HepG2 (cell line): ENCODE results near the gene NUDT17. TPM values are rescaled to one million over a fixed set of nuclear protein-coding genes. Genes with fewer than 3 reads are reported as not detected.
A peak's percentile ranks its signal among the peaks of the same experiment; 100 is the strongest.

ENCODE experiments used
- ATAC-seq: fragments of 200-7000 bp; cut with Tn5 transposase; 3 replicates; pipeline ENCODE4 v1.9.1; 2020; ENCODE audit warnings: mild to moderate bottlenecking, moderate library complexity
- Bru-seq: library from RNA; stranded (reverse); fragments of 400-500 nt; gene quantifications from one replicate; lab custom pipeline; 2021; lab: Mats Ljungman, UMichigan
- BruChase-seq, 2 experiments: library from RNA; stranded (reverse); fragments of 400-500 nt; gene quantifications; one replicate each; lab custom pipeline; 2021; lab: Mats Ljungman, UMichigan
- BruUV-seq: library from RNA; stranded (reverse); fragments of 400-500 nt; replicated peaks from 2 replicates; lab custom pipeline; 2021; lab: Mats Ljungman, UMichigan
- CTCF ChIA-PET: fragments of 300-600 bp; formaldehyde crosslinking; extraction: SDS; loops from one replicate; lab custom pipeline; 2021; ENCODE audit warnings: low total read pairs, inconsistent platforms, low intra/inter-chr PET ratio; lab: Yijun Ruan, JAX
- POLR2A ChIA-PET: fragments of 350-600 bp; sonication (Branson Sonifier 250); formaldehyde crosslinking; loops from one replicate; lab custom pipeline; 2020; ENCODE audit warnings: antibody characterized with exemption, inconsistent platforms; lab: Yijun Ruan, JAX
- DNase-seq: peaks from one replicate; pipeline ENCODE4 v3.0.0-alpha.2; 2015; ENCODE audit warnings: low spot score
- FAIRE-seq: peaks from 3 replicates; lab custom pipeline; 2011; peaks lifted over from hg19 to GRCh38; lab: Jason Lieb, UNC
- H2AFZ ChIP-seq: one replicate; pipeline ENCODE4 v1.6.1; 2011; ENCODE audit warnings: low read length, inconsistent platforms
- H3K27ac ChIP-seq: fragments of 300-600 bp; 3 replicates; pipeline ENCODE4 v1.8.0; 2011; ENCODE audit warnings: mixed run types, mild to moderate bottlenecking, mixed read lengths, low read length, inconsistent platforms; ENCODE audit not compliant: insufficient read depth; ENCODE audit errors: extremely low read length
- H3K27me3 ChIP-seq, 2 experiments: fragments of 200-600 bp in 1 of 2; 2 replicates in 1 of 2; 3 replicates in 1 of 2; pipeline versions ENCODE4 v1.6.0 to v1.8.0; 2011; ENCODE audit warnings: low read length in 2 of 2, mild to moderate bottlenecking in 2 of 2, moderate library complexity in 2 of 2, inconsistent platforms in 1 of 2; ENCODE audit not compliant: insufficient read depth in 2 of 2, control insufficient read depth in 1 of 2
- H3K36me3 ChIP-seq, 2 experiments: fragments of 200-600 bp in 1 of 2; replicated peaks in 1 of 2; 2 replicates in 1 of 2; 3 replicates in 1 of 2; pipeline versions ENCODE4 v1.5.1 to v1.8.0; 2011; ENCODE audit warnings: low read length in 2 of 2, inconsistent platforms in 1 of 2; ENCODE audit not compliant: insufficient read depth in 2 of 2, control insufficient read depth in 1 of 2
- H3K4me1 ChIP-seq: 2 replicates; pipeline ENCODE4 v1.5.1; 2012; ENCODE audit warnings: low read length, inconsistent platforms; ENCODE audit not compliant: insufficient read depth
- H3K4me2 ChIP-seq: 2 replicates; pipeline ENCODE4 v1.6.0; 2011; ENCODE audit warnings: low read depth, low read length, inconsistent platforms
- H3K4me3 ChIP-seq, 3 experiments: fragments of 200-600 bp in 1 of 3; sonication (generic), shearing (Covaris generic) in 1 of 3; replicated peaks in 1 of 3; 2 replicates each; pipeline ENCODE4 v1.5.1; 2011 to 2016; ENCODE audit warnings: low read length in 3 of 3, inconsistent platforms in 2 of 3, low read depth in 2 of 3, mild to moderate bottlenecking in 2 of 3, control low read depth in 1 of 3, mixed read lengths in 1 of 3; ENCODE audit not compliant: insufficient read depth in 1 of 3
- H3K79me2 ChIP-seq: one replicate; pipeline ENCODE4 v1.6.1; 2011; ENCODE audit warnings: low read length, inconsistent platforms; ENCODE audit not compliant: insufficient read depth
- H3K9ac ChIP-seq: 2 replicates; pipeline ENCODE4 v1.6.0; 2011; ENCODE audit warnings: mild to moderate bottlenecking, low read depth, low read length, inconsistent platforms; ENCODE audit not compliant: insufficient read depth
- H3K9me3 ChIP-seq: 2 replicates; pipeline ENCODE4 v1.5.1; 2012; ENCODE audit warnings: mild to moderate bottlenecking, low read length
- H4K20me1 ChIP-seq: 2 replicates; pipeline ENCODE4 v1.6.0; 2011; ENCODE audit warnings: inconsistent platforms, mild to moderate bottlenecking, low read length, moderate library complexity; ENCODE audit not compliant: insufficient read depth
- KAT7 ChIP-seq: IDR thresholded peaks from 2 replicates; pipeline ENCODE4 v1.6.1; 2018; ENCODE audit warnings: borderline replicate concordance, missing compliant biosample characterization
- MATR3 ChIP-seq: sonication (generic); formaldehyde crosslinking; IDR thresholded peaks from 2 replicates; pipeline ENCODE4 v1.4.0; 2020; ENCODE audit warnings: missing genetic modification reagents
- PBX3 ChIP-seq: sonication (generic); formaldehyde crosslinking; IDR thresholded peaks from 2 replicates; pipeline ENCODE4 v1.8.1; 2023; ENCODE audit warnings: missing genetic modification reagents, inconsistent platforms, borderline replicate concordance
- ZBTB37 ChIP-seq: sonication (generic); formaldehyde crosslinking; IDR thresholded peaks from 2 replicates; pipeline ENCODE4 v1.4.0; 2020; ENCODE audit warnings: mild to moderate bottlenecking, missing genetic modification reagents
- ZNF746 ChIP-seq: sonication (generic); formaldehyde crosslinking; IDR thresholded peaks from 2 replicates; pipeline ENCODE4 v1.8.0; 2022; ENCODE audit warnings: mild to moderate bottlenecking, missing genetic modification reagents
- WGBS: methylation state at CpG from one replicate; pipeline ENCODE4 v1.1.6; 2017; ENCODE audit warnings: low lambda C conversion rate; 5-methylcytosine and 5-hydroxymethylcytosine counted together
- in situ Hi-C: cut with HindIII; loops from 2 replicates; pipeline ENCODE4 v1.10.0; 2017; ENCODE audit warnings: low pct_unique_long_range_greater_than_20kb; ENCODE audit not compliant: extremely low pct_ligation_motif_present
- intact Hi-C: fragments of 100-400 bp; cut with micrococcal nuclease; formaldehyde crosslinking; loops from one replicate; pipeline ENCODE4 v1.10.0; 2022; ENCODE audit not compliant: unreplicated experiment
- long read RNA-seq, 2 experiments: library from RNA in 1 of 2; library from polyadenylated mRNA in 1 of 2; stranded (forward) in 1 of 2; unstranded in 1 of 2; transcript quantifications; one replicate each; pipeline ENCODE4 v2.0.0, GENCODE V29; 2019 to 2022
- polyA minus RNA-seq, 3 experiments: library from RNA; depleted of rRNA, polyadenylated mRNA; stranded (reverse); fragments of >200 nt; gene quantifications; 2 replicates each; pipeline ENCODE4 v1.2.3, GENCODE V29; 2011; ENCODE audit warnings: low replicate concordance in 1 of 3
- polyA plus RNA-seq, 8 experiments: library from polyadenylated mRNA; depleted of rRNA in 3 of 8; stranded (reverse) in 7 of 8; unstranded in 1 of 8; fragments of >200 nt; fragmentation: Illumina TruSeq in 4 of 8; extraction: Trizol in 4 of 8; gene quantifications; 2 replicates each; pipeline versions ENCODE4 v1.2.1 to v1.2.3, GENCODE V29; 2011 to 2016; ENCODE audit warnings: low read depth in 4 of 8, missing spikeins in 1 of 8, mixed read lengths in 1 of 8; ENCODE audit not compliant: insufficient read depth in 1 of 8
- total RNA-seq, 5 experiments: library from RNA; depleted of rRNA; stranded (reverse); fragments of >200 nt; fragmentation: Illumina TruSeq; extraction: Trizol; gene quantifications; 2 replicates each; pipeline ENCODE4 v1.2.3, GENCODE V29; 2016; ENCODE audit warnings: low read depth in 1 of 5

NUDT17 gene
- total RNA-seq (2016; rRNA removed; fragmentation: Illumina TruSeq; extraction: Trizol) (2.6 TPM in 2 replicates), polyA plus RNA-seq (2011; rRNA removed) (5.7 and 5.8 TPM in 2 replicates), polyA minus RNA-seq (2011; rRNA and poly(A)+ RNA removed; ENCODE audit: low replicate concordance) (1.4 and 4.4 TPM in 2 replicates), Bru-seq, nascent RNA (percentile 44 among the genes with signal in this experiment), BruChase-seq, experiment 1, labeled RNA remaining after a 6-hour chase (percentile 82 among the genes with signal in this experiment), BruChase-seq, experiment 2, labeled RNA remaining after a 2-hour chase (percentile 81 among the genes with signal in this experiment)
- total RNA-seq (2016; cell fraction: cytosol; rRNA removed; fragmentation: Illumina TruSeq; extraction: Trizol; ENCODE audit: low read depth) = 0.18 and 0.81 TPM in 2 replicates
- 1.8 and 2.7 TPM in 2 replicates for total RNA-seq (2016; cell fraction: insoluble cytoplasmic fraction; rRNA removed; fragmentation: Illumina TruSeq; extraction: Trizol)
- total RNA-seq (2016; cell fraction: membrane; rRNA removed; fragmentation: Illumina TruSeq; extraction: Trizol) = 1.2 and 1.3 TPM in 2 replicates
- total RNA-seq (2016; cell fraction: nucleus; rRNA removed; fragmentation: Illumina TruSeq; extraction: Trizol) = 2.6 and 4.1 TPM in 2 replicates
- 3.2 and 4.8 TPM in 2 replicates for polyA plus RNA-seq (2011; cell fraction: cytosol; rRNA removed)
- polyA plus RNA-seq (2011; cell fraction: nucleus; rRNA removed) = 17.3 and 18.1 TPM in 2 replicates
- 2.8 and 3.1 TPM in 2 replicates for polyA plus RNA-seq (2012)
- 0.42 and 0.78 TPM in 2 replicates for polyA plus RNA-seq (2016; cell fraction: cytosol; fragmentation: Illumina TruSeq; extraction: Trizol; ENCODE audit: low read depth)
- 2.2 and 2.8 TPM in 2 replicates for polyA plus RNA-seq (2016; cell fraction: insoluble cytoplasmic fraction; fragmentation: Illumina TruSeq; extraction: Trizol; ENCODE audit: low read depth)
- polyA plus RNA-seq (2016; cell fraction: membrane; fragmentation: Illumina TruSeq; extraction: Trizol; ENCODE audit: low read depth) = 1.3 and 1.4 TPM in 2 replicates
- polyA plus RNA-seq (2016; cell fraction: nucleus; fragmentation: Illumina TruSeq; extraction: Trizol; ENCODE audit: insufficient read depth, low read depth) = 7.6 and 8.5 TPM in 2 replicates
- polyA minus RNA-seq (2011; cell fraction: cytosol; rRNA and poly(A)+ RNA removed) = 0.79 TPM in 1 of 2 replicates, not detected in the other
- 2.6 and 3.5 TPM in 2 replicates for polyA minus RNA-seq (2011; cell fraction: nucleus; rRNA and poly(A)+ RNA removed)
- long read RNA-seq, experiment 1, partial matches to known transcripts = 0 of 3 reads
- long read RNA-seq, experiment 1, other reads (novel, unspliced or antisense) = 3 of 3 reads
- long read RNA-seq, experiment 2, partial matches to known transcripts = 0 of 1 reads
- long read RNA-seq, experiment 2, other reads (novel, unspliced or antisense) = 1 of 1 reads

- Histone ChIP-seq H3K4me3 (peak within 1 kb of the TSS; percentile 55 to 78 (median 66)), H3K27ac (no peak within 1 kb of the TSS), H3K9ac (peak within 1 kb of the TSS; percentile 68), H3K79me2 (no peaks in the 10 kb centered on the region), H4K20me1 (no peaks in the 10 kb centered on the region), H3K4me2 (peak within 1 kb of the TSS; percentile 95), H3K36me3 (peaks cover 15 to 27% of the 10 kb centered on the region in 2 experiments), H3K27me3 (no peaks in the 10 kb centered on the region), H2AFZ (no peak within 1 kb of the TSS), H3K4me1 (peaks cover 12% of the 10 kb centered on the region), H3K9me3 (no peaks in the 10 kb centered on the region)
- ATAC-seq (peak; percentile 87), DNase-seq (peak; percentile 52), FAIRE-seq (peak; percentile 46)
- ChIA-PET POLR2A (interaction anchor here (0.8 to 4.5 kb wide), 12 partner anchors 10 to 118 kb away, joined by 3 to 44 read pairs (median 4); partner anchors contain the start of genes LIX1L, PIAS3, POLR3C and RBM8A), CTCF (interaction anchor here (1.2 to 2.5 kb wide), 2 partner anchors 13 to 168 kb away, joined by 3 to 14 read pairs; partner anchors contain the start of gene PIAS3)
- no TSS peak for BruUV-seq
- WGBS = 3% methylated on average over 8 of the region's 50 CpGs
- in situ Hi-C loops (loop anchor here (10.0 kb wide), 1 partner anchor 169 kb away; no protein-coding TSS in a partner anchor), intact Hi-C loops (loop anchor here (1.0 kb wide), 2 partner anchors 65 to 168 kb away; partner anchors contain the start of gene ITGA10)
- 0 out of 2 replicates have a peak, but pooled peaks have one; percentile 36 for TF ChIP-seq ZNF746 (CRISPR knock-in tag)
- TF ChIP-seq MATR3 (CRISPR knock-in tag) = no peak
- TF ChIP-seq ZBTB37 (CRISPR knock-in tag) = 0 out of 2 replicates have a peak, but pooled peaks have one; percentile 37
- 0 out of 2 replicates have a peak, but pooled peaks have one; percentile 61 for TF ChIP-seq KAT7 (CRISPR knock-in tag)
- TF ChIP-seq PBX3 (CRISPR knock-in tag) = no peak
These were observed at the start of gene NUDT17 for GRCh38 chr1:145845514-145846161. Gene NUDT17, plus strand, starts transcription at chr1:145845630. Its CDS starts 11 bp downstream, at chr1:145845641.
